Smooth muscle cell (in vitro differentiated cells): ENCODE data around the gene RUNX2. TPM values are rescaled to one million over a fixed set of nuclear protein-coding genes. Genes with fewer than 3 reads are reported as not detected.

ENCODE experiments used
- DNase-seq: peaks from one replicate; lab custom pipeline; 2025; ENCODE audit not compliant: unreplicated experiment; lab: John Stamatoyannopoulos, UW
- H2AFZ ChIP-seq: fragments of 200-600 bp; sonication (generic); 2 replicates; pipeline ENCODE4 v1.6.0; 2016; ENCODE audit warnings: antibody characterized with exemption, low read depth, mild to moderate bottlenecking
- H3F3A ChIP-seq: fragments of 200-600 bp; sonication (generic); 2 replicates; pipeline ENCODE4 v1.6.0; 2017; ENCODE audit warnings: antibody characterized with exemption, low read depth
- H3K27ac ChIP-seq: fragments of 200-600 bp; sonication (generic); 2 replicates; pipeline ENCODE4 v1.5.1; 2016; ENCODE audit warnings: low read depth, mild to moderate bottlenecking
- H3K27me3 ChIP-seq: fragments of 200-600 bp; sonication (generic); 2 replicates; pipeline ENCODE4 v1.6.1; 2016; ENCODE audit warnings: low read depth, mild to moderate bottlenecking
- H3K36me3 ChIP-seq: fragments of 200-600 bp; sonication (generic); 2 replicates; pipeline ENCODE4 v1.5.1; 2016; ENCODE audit warnings: low read depth
- H3K4me1 ChIP-seq: fragments of 200-600 bp; sonication (generic); 2 replicates; pipeline ENCODE4 v1.5.1; 2016; ENCODE audit warnings: low read depth
- H3K4me2 ChIP-seq: fragments of 200-600 bp; sonication (generic); 2 replicates; pipeline ENCODE4 v1.6.0; 2016; ENCODE audit warnings: mild to moderate bottlenecking
- H3K4me3 ChIP-seq: fragments of 200-600 bp; sonication (generic); 2 replicates; pipeline ENCODE4 v1.5.1; 2016; ENCODE audit warnings: mild to moderate bottlenecking
- H3K79me2 ChIP-seq: fragments of 200-600 bp; sonication (generic); 2 replicates; pipeline ENCODE4 v1.6.0; 2016; ENCODE audit warnings: low read depth, mild to moderate bottlenecking
- H3K9ac ChIP-seq: fragments of 200-600 bp; sonication (generic); 2 replicates; pipeline ENCODE4 v1.6.0; 2016; ENCODE audit warnings: low read depth
- H3K9me3 ChIP-seq: fragments of 200-600 bp; sonication (generic); replicated peaks from 2 replicates; pipeline ENCODE4 v1.5.1; 2016; ENCODE audit warnings: low read depth
- H4K20me1 ChIP-seq: fragments of 200-600 bp; sonication (generic); 2 replicates; pipeline ENCODE4 v1.6.0; 2016; ENCODE audit warnings: low read depth
- CTCF ChIP-seq: fragments of 200-600 bp; sonication (generic); IDR thresholded peaks from 2 replicates; pipeline ENCODE4 v1.5.1; 2017; ENCODE audit warnings: borderline replicate concordance, mild to moderate bottlenecking, antibody characterized with exemption; ENCODE audit not compliant: insufficient read depth, poor library complexity, severe bottlenecking
- WGBS: methylation state at CpG from one replicate; pipeline ENCODE4 v1.1.7; 2016; ENCODE audit warnings: low lambda C conversion rate; 5-methylcytosine and 5-hydroxymethylcytosine counted together
- polyA plus RNA-seq: library from polyadenylated mRNA; unstranded; fragments of >200 nt; fragmentation: Nextera tagmentation; extraction: Ambion mirVana; gene quantifications from 2 replicates; pipeline ENCODE4 v1.2.1, GENCODE V29; 2016
- total RNA-seq: library from RNA; depleted of rRNA; stranded (reverse); fragments of >200 nt; gene quantifications from 2 replicates; pipeline ENCODE4 v1.2.3, GENCODE V29; 2014

The RUNX2 gene
- total and polyA plus RNA-seq, 2 experiments from 2014 or later, result 12.5 to 16.4 TPM

DNA sequence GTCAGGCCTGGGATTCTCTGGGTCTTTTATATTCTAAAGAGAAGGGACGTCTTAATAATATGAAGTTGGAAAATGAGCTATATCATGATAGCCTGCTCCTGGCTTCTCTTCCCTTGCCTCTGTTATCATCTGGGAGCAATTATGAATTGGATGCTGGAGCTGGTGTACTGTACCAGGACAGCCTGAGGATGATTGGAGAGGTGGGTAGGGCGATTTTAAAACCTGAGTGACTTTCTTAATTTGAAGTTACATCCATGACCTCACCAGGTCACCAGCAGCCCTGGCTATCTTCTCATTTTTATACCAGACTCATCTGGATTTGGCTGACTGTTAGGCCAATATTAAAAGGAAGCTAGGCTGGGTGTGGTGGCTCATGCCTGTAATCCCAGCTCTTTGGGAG, 369.9 kb downstream of the RUNX2 start:
- no peak for TF ChIP-seq CTCF
- no peaks in the 10 kb centered on the region for H4K20me1 ChIP-seq
- H3K9ac ChIP-seq, result no peak overlapping the region
- no peak overlapping the region for H3K4me3 ChIP-seq
- WGBS, result 72% methylated on average over 2 of the region's 2 CpGs
- H3K36me3 ChIP-seq, result no peaks in the 10 kb centered on the region
- no peak overlapping the region for H2AFZ ChIP-seq
- peak overlapping the region; percentile 9 for H3K4me2 ChIP-seq
- H3K79me2 ChIP-seq, result no peaks in the 10 kb centered on the region
- H3K27ac ChIP-seq, result peak overlapping the region; percentile 80
- no peaks in the 10 kb centered on the region for H3K27me3 ChIP-seq
- no peak for DNase-seq
- H3F3A ChIP-seq, result no peaks in the 10 kb centered on the region
- no peaks in the 10 kb centered on the region for H3K9me3 ChIP-seq
- H3K4me1 ChIP-seq, result peaks cover 5% of the 10 kb centered on the region

- TF ChIP-seq CTCF, result no peak
- no peak overlapping the region for H2AFZ ChIP-seq
- no peaks in the 10 kb centered on the region for H3K9me3 ChIP-seq
- no peaks in the 10 kb centered on the region for H3F3A ChIP-seq
- 73% methylated on average over 3 of the region's 3 CpGs for WGBS
- no peak overlapping the region for H3K4me2 ChIP-seq
- no peak for DNase-seq
- H3K4me1 ChIP-seq, result peaks cover 5% of the 10 kb centered on the region
- no peaks in the 10 kb centered on the region for H3K27me3 ChIP-seq
- no peak overlapping the region for H3K27ac ChIP-seq
- H4K20me1 ChIP-seq, result no peaks in the 10 kb centered on the region
- H3K9ac ChIP-seq, result no peak overlapping the region
- H3K4me3 ChIP-seq, result no peak overlapping the region
- no peaks in the 10 kb centered on the region for H3K79me2 ChIP-seq
- no peaks in the 10 kb centered on the region for H3K36me3 ChIP-seq
Measured at GRCh38 chr6:45699663-45700062, 371.5 kb downstream of the RUNX2 start.

DNA sequence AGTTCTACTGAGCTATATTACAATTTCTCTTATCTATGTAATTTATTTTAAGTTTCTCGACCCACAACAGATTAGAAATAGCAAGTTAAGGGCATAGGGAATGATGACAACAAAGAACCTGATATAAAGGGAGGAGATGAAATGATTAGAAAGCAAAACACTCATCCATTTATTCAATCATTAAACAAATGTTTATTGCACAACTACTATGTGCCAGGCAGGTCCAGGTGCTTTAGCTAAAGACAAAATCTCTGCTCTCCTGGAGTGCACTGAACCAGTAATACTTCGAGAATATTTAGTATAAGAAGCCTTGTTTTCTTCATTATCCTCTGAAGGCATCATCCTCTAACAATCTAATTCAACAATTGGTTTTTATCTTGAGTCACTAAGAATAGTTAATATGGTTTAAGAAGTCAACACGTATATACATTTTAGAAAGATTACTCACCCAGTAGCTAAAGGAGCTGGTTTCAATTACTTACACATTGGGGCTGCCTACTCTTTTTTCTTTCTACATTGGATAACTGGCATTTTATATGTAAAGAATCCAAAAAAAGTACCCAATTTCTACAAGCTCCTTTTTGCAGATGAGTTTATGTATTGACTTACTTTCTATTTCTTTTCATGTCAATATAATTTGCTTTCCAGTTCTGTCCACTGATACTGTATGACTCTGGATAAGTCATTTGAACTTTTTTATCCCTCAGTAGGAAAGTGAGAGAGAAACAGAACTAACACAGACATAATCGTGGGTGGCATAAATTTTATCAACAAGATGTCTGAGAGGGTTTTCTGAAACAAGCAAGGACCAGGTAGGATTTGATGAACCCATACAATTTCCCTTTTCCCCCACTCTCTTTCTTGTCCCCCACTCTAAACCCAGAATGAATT, 375.0 kb downstream of the RUNX2 start:
- peak overlapping the region; percentile 13 for H3K4me2 ChIP-seq

More for the DNA sequence above, 375.0 kb downstream of the RUNX2 start:
- no peak for DNase-seq
- Histone ChIP-seq H3K4me3 (no peak overlapping the region), H3K9ac (no peak overlapping the region), H3K79me2 (no peaks in the 10 kb centered on the region), H4K20me1 (no peaks in the 10 kb centered on the region), H2AFZ (no peak overlapping the region), H3K36me3 (no peaks in the 10 kb centered on the region), H3K9me3 (no peaks in the 10 kb centered on the region), H3K4me1 (no peaks in the 10 kb centered on the region), H3K27ac (peak overlapping the region; percentile 42), H3K27me3 (no peaks in the 10 kb centered on the region), H3F3A (no peaks in the 10 kb centered on the region)
- WGBS, result 58% methylated on average over 4 of the region's 4 CpGs
- TF ChIP-seq CTCF, result no peak
